ENCODE results near the gene OR6B3.

GRCh38 chr2:240013343-240013742, 40.0 kb downstream of the OR6B3 start:
- TF ChIP-seq SUZ12 (IDR thresholded peaks at IDR 0.05; ENCODE audit: extremely low read depth, insufficient read depth, insufficient read length) (no peak), ZNF274 (IDR thresholded peaks at IDR 0.05; ENCODE audit: low read depth, low read length) (no peak), YY1 (IDR thresholded peaks at IDR 0.05; ENCODE audit: insufficient read depth, insufficient read length) (no peak)

All from NT2/D1 (cell line).